K562 (cell line): ENCODE results near the gene SLC17A2. TPM values are rescaled to one million over a fixed set of nuclear protein-coding genes. Genes with fewer than 3 reads are reported as not detected.

Experiments used
- BACH1 ChIP-seq: fragments of 200-800 bp; sonication (Bioruptor generic); IDR thresholded peaks from 2 replicates; pipeline ENCODE4 v1.6.1; 2016; ENCODE audit warnings: missing genetic modification characterization, missing compliant biosample characterization
- CBFA2T3 ChIP-seq: fragments of 450-650 bp; IDR thresholded peaks from 2 replicates; pipeline ENCODE4 v1.6.1; 2017
- COPS2 ChIP-seq: fragments of 450-650 bp; conservative IDR thresholded peaks from 2 replicates; pipeline ENCODE4 v1.6.1; 2016; ENCODE audit warnings: mild to moderate bottlenecking, moderate library complexity
- CSDE1 ChIP-seq, 2 experiments: fragments of 450-650 bp; IDR thresholded peaks; 2 replicates each; pipeline ENCODE4 v1.6.1; 2016; ENCODE audit warnings: mild to moderate bottlenecking in 1 of 2
- FOSL1 ChIP-seq: fragments of 200-800 bp; sonication (Bioruptor generic); conservative IDR thresholded peaks from 2 replicates; pipeline ENCODE4 v1.6.1; 2016; ENCODE audit warnings: missing genetic modification characterization, missing compliant biosample characterization
- KDM5B ChIP-seq: fragments of 200-600 bp; sonication (generic); IDR thresholded peaks from 2 replicates; pipeline ENCODE4 v1.6.1; 2012; ENCODE audit warnings: low read depth, mild to moderate bottlenecking, moderate library complexity, low read length, control low read depth, inconsistent platforms; ENCODE audit not compliant: insufficient replicate concordance
- NCOR1 ChIP-seq: fragments of 450-650 bp; IDR thresholded peaks from 2 replicates; pipeline ENCODE4 v1.6.1; 2016; ENCODE audit warnings: mild to moderate bottlenecking, moderate library complexity
- NFRKB ChIP-seq: fragments of 450-650 bp; IDR thresholded peaks from 2 replicates; pipeline ENCODE4 v1.6.1; 2016; ENCODE audit warnings: low read depth
- PHF8 ChIP-seq: fragments of 200-600 bp; sonication (generic); IDR thresholded peaks from 2 replicates; pipeline ENCODE4 v1.6.1; 2012; ENCODE audit warnings: mixed run types, mild to moderate bottlenecking, inconsistent platforms, low read length, moderate library complexity, borderline replicate concordance
- RCOR1 ChIP-seq, 2 experiments: IDR thresholded peaks; 2 replicates each; pipeline ENCODE4 v1.6.1; 2012; ENCODE audit warnings: low read depth in 2 of 2, low read length in 2 of 2, borderline replicate concordance in 1 of 2, improper control_type of control experiment in 1 of 2
- SIN3B ChIP-seq: fragments of 450-650 bp; IDR thresholded peaks from 2 replicates; pipeline ENCODE4 v1.6.1; 2017; ENCODE audit warnings: low read depth, mild to moderate bottlenecking, moderate library complexity
- SREBF2 ChIP-seq: sonication (generic); formaldehyde crosslinking; IDR thresholded peaks from 2 replicates; pipeline ENCODE4 v1.4.0; 2020; ENCODE audit warnings: mild to moderate bottlenecking, missing genetic modification reagents
- STAT5A ChIP-seq: IDR thresholded peaks from 2 replicates; pipeline ENCODE4 v1.6.1; 2012; ENCODE audit warnings: low read length, inconsistent platforms, borderline replicate concordance
- SUPT5H ChIP-seq: fragments of 450-650 bp; IDR thresholded peaks from 2 replicates; pipeline ENCODE4 v1.6.1; 2016
- TAF7 ChIP-seq: fragments of 450-650 bp; IDR thresholded peaks from 2 replicates; pipeline ENCODE4 v1.6.1; 2016; ENCODE audit warnings: missing genetic modification characterization, missing compliant biosample characterization
- ZNF3 ChIP-seq: fragments of 250-450 bp; sonication (Bioruptor Pico); IDR thresholded peaks from 2 replicates; pipeline ENCODE4 v1.5.0; 2021; ENCODE audit warnings: mild to moderate bottlenecking, moderate library complexity
- ZNF584 ChIP-seq: fragments of 200-800 bp; sonication (Bioruptor generic); IDR thresholded peaks from 2 replicates; pipeline ENCODE4 v1.6.1; 2016; ENCODE audit warnings: low read depth, mild to moderate bottlenecking, missing genetic modification characterization, missing compliant biosample characterization
- ZNF830 ChIP-seq: fragments of 250-450 bp; sonication (Bioruptor Pico); IDR thresholded peaks from 2 replicates; pipeline ENCODE4 v1.5.0; 2021; ENCODE audit warnings: mild to moderate bottlenecking
- polyA plus RNA-seq, 8 experiments: library from polyadenylated mRNA; depleted of rRNA in 4 of 8; stranded (reverse) in 5 of 8; unstranded in 3 of 8; fragments of >200 nt; fragmentation: Nextera tagmentation in 2 of 8; fragmentation: Illumina TruSeq in 1 of 8; extraction: Ambion mirVana in 2 of 8; extraction: Trizol in 1 of 8; gene quantifications; 2 replicates each; pipeline versions ENCODE4 v1.2.1 to v1.2.3, GENCODE V29; 2011 to 2014; ENCODE audit warnings: inconsistent platforms in 1 of 8, missing spikeins in 1 of 8
- total RNA-seq, 7 experiments: library from RNA; depleted of rRNA in 6 of 7; stranded (reverse); fragments of >200 nt in 6 of 7; fragmentation: Illumina TruSeq in 2 of 7; extraction: Trizol in 2 of 7; gene quantifications; 2 replicates each; pipeline versions ENCODE4 v1.2.1 to v1.2.3, GENCODE V29; 2011 to 2021; ENCODE audit warnings: low replicate concordance in 1 of 7
- TF ChIP-seq, protein P1 (sequence below), 2 experiments: IDR thresholded peaks in 1 of 2; conservative IDR thresholded peaks in 1 of 2; 2 replicates each; pipeline ENCODE4 v1.6.1; 2016; ENCODE audit warnings: low read depth in 2 of 2, mild to moderate bottlenecking in 1 of 2, missing compliant biosample characterization in 1 of 2, missing genetic modification characterization in 1 of 2, moderate library complexity in 1 of 2
- TF ChIP-seq, protein P2 (sequence below), 2 experiments: IDR thresholded peaks; 2 replicates each; pipeline ENCODE4 v1.6.1; 2012; ENCODE audit warnings: improper control_type of control experiment in 2 of 2, low read depth in 2 of 2, low read length in 2 of 2, borderline replicate concordance in 1 of 2
- TF ChIP-seq, protein P3 (sequence below), 2 experiments: fragments of 450-650 bp; IDR thresholded peaks; 2 replicates each; pipeline ENCODE4 v1.6.1; 2016

The SLC17A2 gene
- total and polyA plus RNA-seq, 9 of the 15 experiments (the other 6 are each of a cell fraction or from before 2014, with no cell fraction given), result not detected

DNA sequence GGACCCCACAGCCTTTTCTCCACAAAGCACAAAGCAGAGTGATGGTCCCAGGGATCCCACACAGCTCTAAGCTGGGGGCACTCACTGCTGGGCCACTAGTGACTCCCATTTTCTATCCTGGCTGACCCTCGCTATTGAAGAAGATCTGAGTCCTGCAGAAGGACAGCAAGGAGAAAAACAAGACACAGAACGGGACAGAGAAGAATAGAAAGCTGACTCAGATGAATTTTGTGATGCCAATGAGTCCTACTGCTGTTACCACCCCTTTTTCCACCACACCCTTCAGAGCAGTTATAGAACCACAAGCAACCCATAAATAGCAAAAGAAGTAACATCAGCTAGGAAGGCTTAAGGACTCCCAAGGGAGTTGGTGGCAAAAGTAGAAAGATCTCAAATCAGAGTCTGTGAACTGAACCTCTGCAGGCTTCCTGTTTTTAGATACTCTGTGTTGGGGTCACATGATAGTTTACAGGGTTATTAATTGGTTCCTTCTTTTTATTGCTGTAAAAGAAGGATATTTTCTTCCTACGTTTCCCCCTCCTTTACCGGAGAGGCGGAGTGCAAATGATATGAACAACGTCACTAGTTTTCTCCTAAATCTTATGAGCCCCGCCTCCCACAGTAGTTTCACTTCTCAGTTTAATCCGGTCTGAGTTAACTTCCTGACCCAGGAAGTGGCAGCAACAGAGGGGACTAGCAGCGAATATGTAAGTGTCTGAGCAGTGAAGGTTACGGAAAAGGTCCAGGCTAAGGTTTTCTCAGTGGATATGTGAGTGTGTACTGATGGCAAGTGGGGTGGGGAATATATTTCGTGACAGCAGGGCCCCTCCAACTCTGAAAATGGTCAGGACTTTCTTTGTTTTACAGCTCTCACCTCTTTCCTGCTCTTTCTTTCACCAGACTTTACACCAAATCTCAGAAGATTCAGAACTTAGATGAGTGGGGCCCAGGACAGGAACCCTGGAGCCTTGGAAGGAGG lies 31.9 kb upstream of the SLC17A2 start, which contains the start of gene TRIM38 (continued):
- TF ChIP-seq, protein P1, sequence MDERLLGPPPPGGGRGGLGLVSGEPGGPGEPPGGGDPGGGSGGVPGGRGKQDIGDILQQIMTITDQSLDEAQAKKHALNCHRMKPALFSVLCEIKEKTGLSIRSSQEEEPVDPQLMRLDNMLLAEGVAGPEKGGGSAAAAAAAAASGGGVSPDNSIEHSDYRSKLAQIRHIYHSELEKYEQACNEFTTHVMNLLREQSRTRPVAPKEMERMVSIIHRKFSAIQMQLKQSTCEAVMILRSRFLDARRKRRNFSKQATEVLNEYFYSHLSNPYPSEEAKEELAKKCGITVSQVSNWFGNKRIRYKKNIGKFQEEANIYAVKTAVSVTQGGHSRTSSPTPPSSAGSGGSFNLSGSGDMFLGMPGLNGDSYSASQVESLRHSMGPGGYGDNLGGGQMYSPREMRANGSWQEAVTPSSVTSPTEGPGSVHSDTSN (CRISPR knock-in tag; IDR thresholded peaks at IDR 0.05; ENCODE audit: low read depth), result no peak
- TF ChIP-seq, protein P1 (tag; conservative IDR thresholded peaks at IDR 0.05; ENCODE audit: low read depth), result peak; percentile 69
- peak in 1 of 2 experiments; percentile 23; a peak in 1 of 4 replicates for TF ChIP-seq RCOR1 (IDR thresholded peaks at IDR 0.05; ENCODE audit: borderline replicate concordance in 1 of 2, low read depth in 2 of 2, low read length in 2 of 2)
- TF ChIP-seq, protein P2, sequence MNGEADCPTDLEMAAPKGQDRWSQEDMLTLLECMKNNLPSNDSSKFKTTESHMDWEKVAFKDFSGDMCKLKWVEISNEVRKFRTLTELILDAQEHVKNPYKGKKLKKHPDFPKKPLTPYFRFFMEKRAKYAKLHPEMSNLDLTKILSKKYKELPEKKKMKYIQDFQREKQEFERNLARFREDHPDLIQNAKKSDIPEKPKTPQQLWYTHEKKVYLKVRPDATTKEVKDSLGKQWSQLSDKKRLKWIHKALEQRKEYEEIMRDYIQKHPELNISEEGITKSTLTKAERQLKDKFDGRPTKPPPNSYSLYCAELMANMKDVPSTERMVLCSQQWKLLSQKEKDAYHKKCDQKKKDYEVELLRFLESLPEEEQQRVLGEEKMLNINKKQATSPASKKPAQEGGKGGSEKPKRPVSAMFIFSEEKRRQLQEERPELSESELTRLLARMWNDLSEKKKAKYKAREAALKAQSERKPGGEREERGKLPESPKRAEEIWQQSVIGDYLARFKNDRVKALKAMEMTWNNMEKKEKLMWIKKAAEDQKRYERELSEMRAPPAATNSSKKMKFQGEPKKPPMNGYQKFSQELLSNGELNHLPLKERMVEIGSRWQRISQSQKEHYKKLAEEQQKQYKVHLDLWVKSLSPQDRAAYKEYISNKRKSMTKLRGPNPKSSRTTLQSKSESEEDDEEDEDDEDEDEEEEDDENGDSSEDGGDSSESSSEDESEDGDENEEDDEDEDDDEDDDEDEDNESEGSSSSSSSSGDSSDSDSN (IDR thresholded peaks at IDR 0.05; ENCODE audit: borderline replicate concordance in 1 of 2, low read depth in 2 of 2, low read length in 2 of 2), result 0 out of 4 replicates have a peak, but pooled peaks of 1 of the 2 experiments have one; percentile 6
- no peak for TF ChIP-seq CBFA2T3
- no peak for TF ChIP-seq SIN3B
- no peak for TF ChIP-seq COPS2
- peak; percentile 85 for TF ChIP-seq PHF8
- peak; percentile 89; the same call in 1 of the 2 replicates for TF ChIP-seq ZNF830 (CRISPR knock-in tag)
- 0 out of 2 replicates have a peak, but pooled peaks have one; percentile 44 for TF ChIP-seq ZNF584 (CRISPR knock-in tag)
- peak; percentile 18; the same call in 1 of the 2 replicates for TF ChIP-seq NCOR1
- TF ChIP-seq SREBF2, result no peak
- TF ChIP-seq BACH1 (tag), result peak; percentile 78
- TF ChIP-seq ZNF3, result no peak
- peak; percentile 90 for TF ChIP-seq SUPT5H
- no peak for TF ChIP-seq STAT5A
- TF ChIP-seq KDM5B, result peak; percentile 93
- peak; percentile 54; the same call in 1 of the 2 replicates for TF ChIP-seq NFRKB
- TF ChIP-seq CSDE1 (IDR thresholded peaks at IDR 0.05), result no peak
- peak; percentile 22 for TF ChIP-seq FOSL1 (tag)
- TF ChIP-seq TAF7 (tag), result peak; percentile 84
- TF ChIP-seq, protein P3, sequence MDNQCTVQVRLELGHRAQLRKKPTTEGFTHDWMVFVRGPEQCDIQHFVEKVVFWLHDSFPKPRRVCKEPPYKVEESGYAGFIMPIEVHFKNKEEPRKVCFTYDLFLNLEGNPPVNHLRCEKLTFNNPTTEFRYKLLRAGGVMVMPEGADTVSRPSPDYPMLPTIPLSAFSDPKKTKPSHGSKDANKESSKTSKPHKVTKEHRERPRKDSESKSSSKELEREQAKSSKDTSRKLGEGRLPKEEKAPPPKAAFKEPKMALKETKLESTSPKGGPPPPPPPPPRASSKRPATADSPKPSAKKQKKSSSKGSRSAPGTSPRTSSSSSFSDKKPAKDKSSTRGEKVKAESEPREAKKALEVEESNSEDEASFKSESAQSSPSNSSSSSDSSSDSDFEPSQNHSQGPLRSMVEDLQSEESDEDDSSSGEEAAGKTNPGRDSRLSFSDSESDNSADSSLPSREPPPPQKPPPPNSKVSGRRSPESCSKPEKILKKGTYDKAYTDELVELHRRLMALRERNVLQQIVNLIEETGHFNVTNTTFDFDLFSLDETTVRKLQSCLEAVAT (IDR thresholded peaks at IDR 0.05), result peak in 1 of 2 experiments; percentile 63; a peak in 1 of 4 replicates
